BLaER1 (cell line): ENCODE measurements around the gene ENAH.

Source experiments
- H3K27ac ChIP-seq: shearing (Covaris generic); formaldehyde crosslinking; 2 replicates; pipeline ENCODE4 v1.8.1; 2022
- H3K27me3 ChIP-seq: shearing (Covaris generic); formaldehyde crosslinking; 2 replicates; pipeline ENCODE4 v1.8.1; 2022
- H3K36me3 ChIP-seq: shearing (Covaris generic); formaldehyde crosslinking; 2 replicates; pipeline ENCODE4 v1.8.1; 2022
- H3K4me1 ChIP-seq: shearing (Covaris generic); formaldehyde crosslinking; 2 replicates; pipeline ENCODE4 v1.8.1; 2022
- H3K4me2 ChIP-seq: shearing (Covaris generic); formaldehyde crosslinking; 2 replicates; pipeline ENCODE4 v1.8.1; 2022
- H3K4me3 ChIP-seq: shearing (Covaris generic); formaldehyde crosslinking; 2 replicates; pipeline ENCODE4 v1.8.1; 2022
- H3K9ac ChIP-seq: shearing (Covaris generic); formaldehyde crosslinking; 2 replicates; pipeline ENCODE4 v1.8.1; 2022
- H3K9me3 ChIP-seq: shearing (Covaris generic); formaldehyde crosslinking; 2 replicates; pipeline ENCODE4 v1.8.1; 2022
- H4K20me1 ChIP-seq: shearing (Covaris generic); formaldehyde crosslinking; 2 replicates; pipeline ENCODE4 v1.8.1; 2022
- Cebpa-rat ChIP-seq: shearing (Covaris generic); IDR thresholded peaks from 2 replicates; pipeline ENCODE4 v1.8.1; 2022

The ENAH gene

DNA sequence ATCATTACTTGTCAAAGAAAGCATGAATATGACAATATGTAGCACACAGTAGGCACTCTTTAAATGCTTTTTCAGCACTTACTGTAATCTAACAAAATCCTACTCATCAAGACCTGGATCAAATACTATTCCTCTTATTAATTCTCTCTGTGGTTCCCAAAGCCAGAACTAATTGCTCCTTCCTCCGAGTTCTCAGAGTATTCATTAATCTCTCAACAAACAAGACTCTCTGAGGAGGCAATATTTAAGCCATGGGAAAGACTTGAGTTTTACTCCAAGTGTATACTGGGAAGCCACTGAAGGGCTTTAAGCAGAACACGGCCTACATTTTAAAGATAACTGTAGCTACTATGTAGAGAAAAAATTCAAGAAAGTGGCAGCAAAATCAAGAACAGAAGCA lies 79.7 kb downstream of the ENAH start:
- H3K36me3 ChIP-seq, result peaks cover 3% of the 10 kb centered on the region; the same call in 1 of the 2 replicates
- no peak overlapping the region for H3K27ac ChIP-seq
- TF ChIP-seq Cebpa-rat, result no peak
- H3K4me1 ChIP-seq, result peaks cover 19% of the 10 kb centered on the region
- H4K20me1 ChIP-seq, result peaks cover 47% of the 10 kb centered on the region
- no peaks in the 10 kb centered on the region for H3K9me3 ChIP-seq
- no peak overlapping the region for H3K4me3 ChIP-seq
- H3K4me2 ChIP-seq, result no peak overlapping the region
- H3K9ac ChIP-seq, result no peak overlapping the region
- no peaks in the 10 kb centered on the region for H3K27me3 ChIP-seq

DNA sequence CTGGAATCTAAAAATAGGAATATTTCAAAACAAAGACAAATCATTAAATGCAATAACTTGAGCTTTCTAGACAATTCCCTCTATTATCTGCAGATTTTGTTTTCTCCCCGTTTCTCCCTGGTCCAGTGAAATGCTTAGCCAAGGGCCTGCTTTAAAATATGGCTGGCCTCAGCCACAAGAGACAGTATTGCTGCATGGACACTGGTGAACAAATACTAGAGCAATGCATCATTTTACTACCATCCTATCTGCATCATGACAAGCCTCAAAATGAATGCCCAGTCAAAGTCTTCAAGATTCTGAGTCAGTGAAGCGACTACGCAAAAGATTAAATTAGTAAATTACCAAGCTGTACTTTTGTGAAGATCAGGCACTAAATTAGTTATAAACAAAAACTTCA lies 80.5 kb downstream of the ENAH start:
- TF ChIP-seq Cebpa-rat, result no peak
- Histone ChIP-seq H3K4me2 (no peak overlapping the region), H3K4me1 (peaks cover 11% of the 10 kb centered on the region; the same call in 1 of the 2 replicates), H3K27ac (no peak overlapping the region), H3K27me3 (no peaks in the 10 kb centered on the region), H3K36me3 (peaks cover 3% of the 10 kb centered on the region; the same call in 1 of the 2 replicates), H3K9me3 (no peaks in the 10 kb centered on the region), H3K4me3 (no peak overlapping the region), H4K20me1 (peaks cover 39% of the 10 kb centered on the region), H3K9ac (no peak overlapping the region)

DNA sequence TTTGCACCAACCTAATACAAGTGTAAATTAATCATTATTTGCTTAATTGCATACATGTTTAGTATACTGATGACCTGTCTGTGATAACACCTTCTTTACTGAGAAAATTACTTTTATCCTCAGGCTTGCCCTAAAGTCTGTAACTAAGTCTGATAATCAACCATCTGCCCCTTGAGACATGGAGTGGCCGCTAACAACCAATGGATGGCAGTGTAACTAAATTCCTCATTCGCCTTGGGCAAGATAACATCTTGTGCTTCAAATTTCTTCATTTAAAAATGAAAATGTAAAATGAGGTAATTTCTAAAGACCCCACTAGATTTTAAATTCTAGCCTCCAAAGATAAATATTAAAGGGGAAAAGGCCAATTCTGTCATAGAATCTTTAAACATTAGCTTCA lies 85.1 kb downstream of the ENAH start:
- Histone ChIP-seq H4K20me1 (peaks cover 18% of the 10 kb centered on the region; the same call in 1 of the 2 replicates), H3K4me1 (no peaks in the 10 kb centered on the region), H3K9ac (no peak overlapping the region), H3K4me2 (no peak overlapping the region), H3K9me3 (no peaks in the 10 kb centered on the region), H3K36me3 (peaks cover 20% of the 10 kb centered on the region), H3K27ac (no peak overlapping the region), H3K27me3 (no peaks in the 10 kb centered on the region), H3K4me3 (no peak overlapping the region)
- TF ChIP-seq Cebpa-rat, result no peak

DNA sequence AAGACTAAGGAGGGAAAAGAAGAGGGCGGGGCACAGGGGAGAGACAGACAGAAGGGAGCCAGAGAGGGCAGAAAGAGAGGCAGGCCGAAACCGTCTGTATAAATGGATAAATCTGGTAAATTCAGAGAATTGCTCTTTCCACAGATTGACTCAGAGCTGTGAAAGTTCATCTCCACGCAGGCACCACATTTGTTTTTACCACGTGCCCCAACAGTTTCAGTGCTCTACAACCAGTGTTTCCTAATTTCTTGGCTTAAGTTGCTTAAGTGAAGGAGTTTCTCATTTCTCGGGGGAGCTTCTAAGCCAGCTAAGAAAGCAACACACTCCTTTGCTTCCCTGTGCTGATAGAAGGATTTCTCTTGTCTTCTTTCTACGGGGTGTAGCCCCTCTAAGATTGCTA lies 87.1 kb downstream of the ENAH start:
- Histone ChIP-seq H3K4me1 (no peaks in the 10 kb centered on the region), H3K9ac (no peak overlapping the region), H3K27me3 (no peaks in the 10 kb centered on the region), H4K20me1 (0 out of 2 replicates have a peak, but pooled peaks cover 5% of the 10 kb centered on the region), H3K36me3 (peaks cover 27% of the 10 kb centered on the region), H3K4me3 (no peak overlapping the region), H3K4me2 (no peak overlapping the region), H3K9me3 (no peaks in the 10 kb centered on the region), H3K27ac (no peak overlapping the region)
- TF ChIP-seq Cebpa-rat, result no peak

DNA sequence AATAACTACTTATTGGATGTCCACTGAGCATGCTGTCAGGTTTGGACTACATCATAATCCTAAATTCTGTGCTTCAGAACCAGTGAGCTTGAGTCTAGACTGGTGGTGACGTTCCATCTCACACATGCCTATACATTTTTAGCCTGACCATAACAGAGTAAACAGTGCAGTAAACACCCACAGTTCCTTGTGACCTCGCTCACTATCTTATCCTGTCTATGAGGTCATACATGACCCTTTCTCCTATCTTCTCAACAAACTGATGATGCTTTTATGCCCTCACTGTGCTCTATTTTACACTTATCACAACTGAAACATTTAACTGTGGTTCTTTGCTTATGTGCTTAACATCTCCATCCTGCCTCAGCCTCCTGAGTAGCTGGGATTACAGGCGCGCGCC lies 91.2 kb downstream of the ENAH start:
- Histone ChIP-seq H3K4me1 (no peaks in the 10 kb centered on the region), H3K36me3 (peaks cover 55% of the 10 kb centered on the region), H3K27me3 (no peaks in the 10 kb centered on the region), H3K9ac (no peak overlapping the region), H3K9me3 (peaks cover 17% of the 10 kb centered on the region), H4K20me1 (no peaks in the 10 kb centered on the region), H3K27ac (no peak overlapping the region), H3K4me2 (no peak overlapping the region), H3K4me3 (no peak overlapping the region)
- no peak for TF ChIP-seq Cebpa-rat

DNA sequence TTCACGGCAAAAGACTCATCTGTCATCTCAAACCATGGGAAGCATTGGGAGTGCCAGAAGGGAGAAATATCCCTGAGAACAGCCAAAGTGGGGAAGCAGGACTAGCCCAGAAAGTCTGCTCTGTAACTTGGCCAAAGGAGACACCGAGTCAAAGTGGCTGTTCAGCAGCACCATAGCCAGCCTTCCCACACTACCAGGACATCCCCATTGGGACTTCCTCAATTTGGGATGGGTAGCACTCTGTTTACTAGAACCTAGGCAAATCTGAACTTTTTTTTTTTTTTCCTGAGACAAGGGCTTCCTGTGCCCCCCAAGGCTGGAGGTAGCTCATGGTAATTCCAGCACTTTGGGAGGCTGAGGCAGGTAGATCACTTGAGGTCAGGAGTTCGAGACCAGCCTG lies 93.0 kb downstream of the ENAH start:
- Histone ChIP-seq H3K9ac (no peak overlapping the region), H3K4me2 (no peak overlapping the region), H3K36me3 (peaks cover 46% of the 10 kb centered on the region), H3K27me3 (no peaks in the 10 kb centered on the region), H3K27ac (no peak overlapping the region), H3K4me3 (no peak overlapping the region), H4K20me1 (no peaks in the 10 kb centered on the region), H3K4me1 (no peaks in the 10 kb centered on the region), H3K9me3 (peaks cover 18% of the 10 kb centered on the region)
- TF ChIP-seq Cebpa-rat, result no peak

DNA sequence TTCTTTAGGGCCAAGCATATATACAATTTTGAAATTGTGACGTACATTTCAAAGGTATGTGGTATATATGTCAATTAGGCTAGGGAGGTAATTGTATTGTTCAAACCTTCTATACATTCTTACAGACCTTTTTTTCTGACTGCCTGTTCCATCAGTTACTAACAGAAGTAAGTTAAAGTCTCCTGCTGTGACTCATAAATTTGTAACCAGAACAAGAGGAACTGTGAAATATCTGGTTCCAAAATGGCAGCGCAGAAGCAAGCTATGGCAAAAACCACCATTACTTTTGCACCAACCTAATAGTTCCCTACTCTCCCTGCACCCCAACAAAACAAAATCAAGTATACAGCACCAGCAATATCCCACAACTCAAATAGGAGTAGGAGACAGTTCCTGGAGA lies 93.6 kb downstream of the ENAH start:
- Histone ChIP-seq H3K4me3 (no peak overlapping the region), H3K4me1 (no peaks in the 10 kb centered on the region), H3K9me3 (peaks cover 18% of the 10 kb centered on the region), H4K20me1 (no peaks in the 10 kb centered on the region), H3K9ac (no peak overlapping the region), H3K27ac (no peak overlapping the region), H3K4me2 (no peak overlapping the region), H3K27me3 (no peaks in the 10 kb centered on the region), H3K36me3 (peaks cover 42% of the 10 kb centered on the region)
- no peak for TF ChIP-seq Cebpa-rat

DNA sequence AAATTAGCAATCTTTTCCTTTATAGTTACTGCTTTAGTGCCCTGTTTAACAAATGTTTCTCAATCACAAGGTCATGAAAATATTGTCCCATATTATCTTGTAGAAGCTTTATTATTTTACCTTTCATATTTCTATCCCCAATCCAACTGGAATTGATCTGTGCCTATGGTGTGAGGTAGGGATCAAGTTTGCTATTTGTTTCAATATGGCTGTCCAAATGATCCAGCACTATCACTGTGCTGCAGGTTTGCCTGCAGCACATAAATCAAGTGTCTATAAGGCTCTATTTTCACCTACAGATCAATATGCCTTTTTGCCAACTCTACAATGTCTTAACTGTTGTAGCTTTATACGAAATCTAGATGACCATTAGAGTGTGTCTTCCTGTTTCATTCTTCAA lies 96.2 kb downstream of the ENAH start:
- no peak for TF ChIP-seq Cebpa-rat

DNA sequence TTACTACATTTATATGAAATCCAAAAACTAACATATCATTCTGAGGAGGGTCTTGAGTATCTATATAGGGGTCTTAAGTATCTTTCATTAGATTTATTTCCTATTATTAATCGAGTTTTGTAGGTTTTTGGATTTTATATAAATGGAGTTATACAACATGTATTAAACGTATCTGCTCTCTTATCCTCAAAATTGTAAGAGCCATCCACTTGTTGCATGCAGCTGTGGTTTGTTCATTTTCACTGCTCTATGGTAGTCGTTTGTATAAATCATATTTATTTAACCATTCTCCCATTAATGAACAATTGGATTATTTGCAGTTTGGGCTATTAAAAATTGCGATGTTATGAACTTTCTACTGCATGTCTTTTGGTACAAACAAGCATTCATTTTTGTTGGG lies 97.1 kb downstream of the ENAH start:
- no peaks in the 10 kb centered on the region for H4K20me1 ChIP-seq
- peaks cover 28% of the 10 kb centered on the region for H3K36me3 ChIP-seq
- no peaks in the 10 kb centered on the region for H3K4me1 ChIP-seq
- H3K27ac ChIP-seq, result no peak overlapping the region
- H3K9ac ChIP-seq, result no peak overlapping the region
- peaks cover 18% of the 10 kb centered on the region for H3K9me3 ChIP-seq
- no peaks in the 10 kb centered on the region for H3K27me3 ChIP-seq
- H3K4me3 ChIP-seq, result no peak overlapping the region
- no peak for TF ChIP-seq Cebpa-rat
- no peak overlapping the region for H3K4me2 ChIP-seq

More for the DNA sequence above, 96.2 kb downstream of the ENAH start:
- peaks cover 36% of the 10 kb centered on the region for H3K36me3 ChIP-seq
- H3K9ac ChIP-seq, result no peak overlapping the region
- no peaks in the 10 kb centered on the region for H4K20me1 ChIP-seq
- no peaks in the 10 kb centered on the region for H3K4me1 ChIP-seq
- H3K27ac ChIP-seq, result no peak overlapping the region
- no peak overlapping the region for H3K4me3 ChIP-seq
- no peak overlapping the region for H3K4me2 ChIP-seq
- H3K9me3 ChIP-seq, result peaks cover 18% of the 10 kb centered on the region
- no peaks in the 10 kb centered on the region for H3K27me3 ChIP-seq

DNA sequence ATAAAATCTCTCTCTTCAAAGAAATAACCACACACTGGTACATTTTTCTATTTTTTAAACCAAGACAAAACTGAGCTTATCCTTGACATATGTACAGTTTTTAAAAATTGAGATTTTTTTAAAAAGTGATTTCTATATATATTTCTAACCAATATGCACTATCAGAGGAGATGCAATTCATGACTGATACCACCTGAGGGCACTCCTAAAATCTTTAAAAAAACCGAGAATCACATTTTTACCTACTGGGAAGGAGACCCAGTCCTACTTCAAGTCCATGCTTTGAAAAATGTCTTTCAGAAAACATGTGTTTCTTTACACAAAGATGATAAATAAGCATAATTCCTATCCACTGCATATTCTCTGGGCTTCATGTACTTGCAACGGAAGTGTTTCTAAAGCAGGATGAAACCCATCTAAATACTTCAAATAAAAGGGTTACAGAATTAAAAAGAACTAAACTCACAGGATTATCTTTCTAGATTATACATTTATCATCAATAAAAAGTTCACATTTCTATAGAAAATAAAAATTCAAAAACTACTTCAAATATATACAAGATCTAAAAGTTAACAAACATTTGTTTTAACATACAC lies 98.6 kb downstream of the ENAH start:
- Histone ChIP-seq H4K20me1 (no peaks in the 10 kb centered on the region), H3K27ac (no peak overlapping the region), H3K4me3 (no peak overlapping the region), H3K4me2 (no peak overlapping the region), H3K27me3 (no peaks in the 10 kb centered on the region), H3K4me1 (no peaks in the 10 kb centered on the region), H3K9ac (no peak overlapping the region), H3K36me3 (peaks cover 20% of the 10 kb centered on the region), H3K9me3 (peaks cover 11% of the 10 kb centered on the region)
- TF ChIP-seq Cebpa-rat, result no peak

DNA sequence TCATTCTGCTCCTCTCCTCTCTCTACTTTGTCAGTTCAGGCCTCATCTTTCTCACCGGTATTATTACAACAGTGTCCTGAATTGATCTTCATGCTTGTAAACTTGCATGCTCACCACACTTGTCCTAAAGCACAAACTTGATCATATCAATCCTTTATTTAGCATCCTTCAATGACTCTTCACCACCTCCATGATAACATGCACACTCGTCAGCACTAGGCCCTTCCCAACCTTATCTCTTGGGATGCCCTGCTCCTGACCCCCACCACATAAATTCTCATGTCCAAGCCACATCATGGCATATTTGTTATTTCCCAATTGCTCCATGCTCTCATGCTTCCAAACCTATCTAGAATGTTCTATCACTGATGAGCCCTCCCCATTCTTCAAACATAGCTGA lies 103.1 kb downstream of the ENAH start:
- no peak for TF ChIP-seq Cebpa-rat
- H3K27ac ChIP-seq, result no peak overlapping the region
- H3K36me3 ChIP-seq, result peaks cover 11% of the 10 kb centered on the region; the same call in 1 of the 2 replicates

More for the DNA sequence above, 103.1 kb downstream of the ENAH start:
- no peak overlapping the region for H3K9ac ChIP-seq
- no peaks in the 10 kb centered on the region for H3K27me3 ChIP-seq
- H3K4me2 ChIP-seq, result no peak overlapping the region
- H3K9me3 ChIP-seq, result no peaks in the 10 kb centered on the region
- H3K4me1 ChIP-seq, result no peaks in the 10 kb centered on the region
- no peak overlapping the region for H3K4me3 ChIP-seq
- H4K20me1 ChIP-seq, result peaks cover 13% of the 10 kb centered on the region; the same call in 1 of the 2 replicates
